Transverse colon (tissue), 4 donors: Measurements from ENCODE around the gene AIMP1. TPM values are rescaled to one million over a fixed set of nuclear protein-coding genes. Genes with fewer than 3 reads are reported as not detected.

ENCODE experiments used
- DNase-seq: peaks from one replicate; pipeline ENCODE4 v3.0.0-alpha.2; 2019
- H3K27ac ChIP-seq, 4 donors: fragments of 200-600 bp; sonication (generic); 2 replicates each; pipeline ENCODE4 v1.5.1; 2016 to 2018; ENCODE audit warnings: inconsistent platforms in 4 of 4
- H3K27me3 ChIP-seq: fragments of 200-600 bp; sonication (generic); 2 replicates; pipeline ENCODE4 v1.5.1; 2017; ENCODE audit warnings: inconsistent platforms
- H3K36me3 ChIP-seq, 4 donors: fragments of 200-600 bp; sonication (generic); 2 replicates each; pipeline ENCODE4 v1.5.1; 2017 to 2019; ENCODE audit warnings: inconsistent platforms in 4 of 4
- H3K4me1 ChIP-seq, 4 donors: fragments of 200-600 bp; sonication (generic); 2 replicates each; pipeline ENCODE4 v1.5.1; 2017 to 2020; ENCODE audit warnings: inconsistent platforms in 4 of 4
- H3K4me3 ChIP-seq, 4 donors: fragments of 200-600 bp; sonication (generic); 1 replicate in 1 of 4; 2 replicates in 3 of 4; pipeline versions ENCODE4 v1.5.1 to v1.6.1; 2017 to 2019; ENCODE audit warnings: inconsistent platforms in 4 of 4
- H3K9me3 ChIP-seq, 2 donors: fragments of 200-600 bp; sonication (generic); 2 replicates each; pipeline ENCODE4 v1.5.1; 2017 to 2019; ENCODE audit warnings: inconsistent platforms in 2 of 2
- EP300 ChIP-seq: sonication (generic); formaldehyde crosslinking; IDR thresholded peaks from one replicate; pipeline ENCODE4 v1.6.1; 2017; ENCODE audit warnings: antibody characterized with exemption, low read depth
- POLR2A ChIP-seq: fragments of 450-650 bp; IDR thresholded peaks from one replicate; pipeline ENCODE4 v1.6.1; 2016; ENCODE audit warnings: antibody characterized with exemption, mild to moderate bottlenecking, moderate library complexity
- POLR2AphosphoS5 ChIP-seq, 3 donors: sonication (generic); formaldehyde crosslinking; IDR thresholded peaks; one replicate each; pipeline ENCODE4 v1.6.1; 2016; ENCODE audit warnings: antibody characterized with exemption in 3 of 3
- WGBS, 2 donors: methylation state at CpG; one replicate each; pipeline ENCODE4 v1.1.5; 2018; ENCODE audit warnings: low coverage in 1 of 2; 5-methylcytosine and 5-hydroxymethylcytosine counted together
- in situ Hi-C, 4 donors: fragments of 200-750 bp; cut with MboI; loops; one replicate each; pipeline versions ENCODE4 v1.15.0 to v1.15.1; 2017; ENCODE audit warnings: low sequenced_read_pairs in 3 of 4, low pct_ligation_motif_present in 1 of 4, low pct_unique_long_range_greater_than_20kb in 1 of 4
- intact Hi-C: fragments of 100-400 bp; cut with DNase I; formaldehyde crosslinking; loops from one replicate; pipeline ENCODE4 v1.15.1; 2023; ENCODE audit warnings: low total_unique reads
- total RNA-seq, 4 donors: library from RNA; depleted of rRNA; stranded (reverse); fragments of >200 nt; gene quantifications; one replicate each; pipeline ENCODE4 v1.1.0, GENCODE V29; 2016
- TF ChIP-seq, protein P1 (sequence below), 5 experiments: fragments of 200-600 bp in 3 of 5; fragments of 450-650 bp in 2 of 5; sonication (generic) in 3 of 5; IDR thresholded peaks; 1 replicate in 2 of 5; 2 replicates in 3 of 5; pipeline ENCODE4 v1.5.1; 2016 to 2017; ENCODE audit warnings: antibody characterized with exemption in 5 of 5, inconsistent platforms in 3 of 5, mild to moderate bottlenecking in 2 of 5, moderate library complexity in 1 of 5

AIMP1 gene
- total RNA-seq, 4 donors from 2014 or later, result 4.9 to 24.1 (median 15.1) TPM

DNA sequence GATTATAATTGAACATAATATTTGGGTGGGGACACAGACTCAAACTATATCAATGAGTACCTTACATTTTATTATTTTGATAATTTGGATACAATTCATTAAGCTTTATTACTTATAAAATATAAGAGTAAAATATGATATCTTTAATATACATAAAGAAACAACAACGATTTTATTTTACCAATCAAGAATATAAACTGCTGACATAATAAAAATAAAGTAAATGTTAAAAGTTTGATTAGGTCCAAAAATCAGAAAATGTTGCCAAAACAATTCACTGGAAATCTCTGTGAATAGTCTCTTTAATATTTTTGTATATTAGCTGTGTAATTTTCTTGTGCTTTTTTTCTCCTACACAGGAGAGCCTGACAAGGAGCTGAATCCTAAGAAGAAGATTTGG lies 30.8 kb downstream of the AIMP1 start:
- peaks cover 0 to 24% (median 6%) of the 10 kb centered on the region in 4 donors for H3K36me3 ChIP-seq

DNA sequence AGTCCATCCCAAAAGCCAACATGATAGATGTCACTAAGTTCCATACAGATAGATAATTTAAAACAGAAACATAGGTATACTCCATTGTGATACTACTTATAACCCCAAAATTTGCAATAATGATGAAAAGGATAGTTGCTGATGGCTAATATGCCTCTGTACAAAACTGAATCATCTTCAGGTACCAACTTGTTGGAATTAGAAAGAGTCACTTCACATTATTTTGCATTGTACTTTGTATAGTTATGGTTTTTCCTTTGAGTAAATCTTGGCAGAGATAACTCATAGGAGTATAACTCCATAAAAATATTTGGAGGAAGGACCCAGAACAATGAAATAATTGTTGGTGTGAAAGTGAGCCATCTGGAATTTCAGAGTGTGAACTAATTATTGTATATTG lies 34.7 kb downstream of the AIMP1 start:
- H3K9me3 ChIP-seq, result no peaks in the 10 kb centered on the region
- peaks cover 0 to 24% (median 6%) of the 10 kb centered on the region in 4 donors for H3K36me3 ChIP-seq
- H3K4me1 ChIP-seq, result no peaks in the 10 kb centered on the region
- no peaks in the 10 kb centered on the region for H3K27me3 ChIP-seq
- DNase-seq, result no peak
- in situ Hi-C loops (loop anchor here in 2 of 4 donors (25.0 kb wide), 2 partner anchors 461 to 536 kb away; no protein-coding TSS in a partner anchor), intact Hi-C loops (no loop called here)
- TF ChIP-seq POLR2A, result no peak
- TF ChIP-seq, protein P1, sequence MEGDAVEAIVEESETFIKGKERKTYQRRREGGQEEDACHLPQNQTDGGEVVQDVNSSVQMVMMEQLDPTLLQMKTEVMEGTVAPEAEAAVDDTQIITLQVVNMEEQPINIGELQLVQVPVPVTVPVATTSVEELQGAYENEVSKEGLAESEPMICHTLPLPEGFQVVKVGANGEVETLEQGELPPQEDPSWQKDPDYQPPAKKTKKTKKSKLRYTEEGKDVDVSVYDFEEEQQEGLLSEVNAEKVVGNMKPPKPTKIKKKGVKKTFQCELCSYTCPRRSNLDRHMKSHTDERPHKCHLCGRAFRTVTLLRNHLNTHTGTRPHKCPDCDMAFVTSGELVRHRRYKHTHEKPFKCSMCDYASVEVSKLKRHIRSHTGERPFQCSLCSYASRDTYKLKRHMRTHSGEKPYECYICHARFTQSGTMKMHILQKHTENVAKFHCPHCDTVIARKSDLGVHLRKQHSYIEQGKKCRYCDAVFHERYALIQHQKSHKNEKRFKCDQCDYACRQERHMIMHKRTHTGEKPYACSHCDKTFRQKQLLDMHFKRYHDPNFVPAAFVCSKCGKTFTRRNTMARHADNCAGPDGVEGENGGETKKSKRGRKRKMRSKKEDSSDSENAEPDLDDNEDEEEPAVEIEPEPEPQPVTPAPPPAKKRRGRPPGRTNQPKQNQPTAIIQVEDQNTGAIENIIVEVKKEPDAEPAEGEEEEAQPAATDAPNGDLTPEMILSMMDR (IDR thresholded peaks at IDR 0.05), result no peak
- no peak for TF ChIP-seq POLR2AphosphoS5 (IDR thresholded peaks at IDR 0.05)
- TF ChIP-seq EP300, result no peak
- no peak overlapping the region for H3K27ac ChIP-seq
- H3K4me3 ChIP-seq, result no peak overlapping the region

More for the DNA sequence above, 30.8 kb downstream of the AIMP1 start:
- 83 to 91% methylated on average over 1 of the region's 1 CpG for WGBS, 2 donors
- no peak for DNase-seq
- TF ChIP-seq, protein P1 (IDR thresholded peaks at IDR 0.05), result no peak
- no peak overlapping the region for H3K27ac ChIP-seq
- H3K4me3 ChIP-seq, result no peak overlapping the region
- no peaks in the 10 kb centered on the region for H3K9me3 ChIP-seq
- H3K27me3 ChIP-seq, result no peaks in the 10 kb centered on the region
- in situ Hi-C loops, result no loop called here
- intact Hi-C loops, result no loop called here
- peaks cover 0 to 1% (median 0%) of the 10 kb centered on the region in 4 donors for H3K4me1 ChIP-seq

DNA sequence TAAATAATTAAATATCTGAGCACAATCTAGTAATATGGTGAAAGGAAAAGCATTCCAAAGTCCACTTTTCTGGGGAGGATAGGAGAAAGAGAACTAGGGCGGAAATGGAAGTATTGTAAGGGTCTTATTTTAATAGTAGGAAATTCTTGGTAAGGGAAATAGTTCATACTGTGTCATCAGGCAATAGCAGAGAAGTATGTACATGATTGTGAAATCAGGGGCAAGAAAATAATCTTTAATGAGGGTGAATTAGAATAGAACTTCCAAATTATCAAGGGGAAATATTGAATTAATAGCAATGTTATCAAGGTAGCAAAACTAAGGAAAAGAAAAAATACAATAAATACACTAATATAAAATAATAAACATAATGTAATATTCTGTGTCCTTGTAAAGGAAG lies 37.4 kb downstream of the AIMP1 start:
- WGBS, 2 donors, result 92 to 93% methylated on average over 1 of the region's 1 CpG
- H3K36me3 ChIP-seq, result peaks cover 0 to 15% (median 0%) of the 10 kb centered on the region in 4 donors
- intact Hi-C loops (no loop called here), in situ Hi-C loops (loop anchor here in 2 of 4 donors (25.0 kb wide), 2 partner anchors 459 to 534 kb away; no protein-coding TSS in a partner anchor)
- H3K27ac ChIP-seq, result no peak overlapping the region
- no peak for DNase-seq
- H3K9me3 ChIP-seq, result no peaks in the 10 kb centered on the region
- H3K4me1 ChIP-seq, result no peaks in the 10 kb centered on the region
- H3K27me3 ChIP-seq, result no peaks in the 10 kb centered on the region
- TF ChIP-seq, protein P1 (IDR thresholded peaks at IDR 0.05), result no peak
- TF ChIP-seq POLR2AphosphoS5 (IDR thresholded peaks at IDR 0.05), result no peak
- no peak overlapping the region for H3K4me3 ChIP-seq

DNA sequence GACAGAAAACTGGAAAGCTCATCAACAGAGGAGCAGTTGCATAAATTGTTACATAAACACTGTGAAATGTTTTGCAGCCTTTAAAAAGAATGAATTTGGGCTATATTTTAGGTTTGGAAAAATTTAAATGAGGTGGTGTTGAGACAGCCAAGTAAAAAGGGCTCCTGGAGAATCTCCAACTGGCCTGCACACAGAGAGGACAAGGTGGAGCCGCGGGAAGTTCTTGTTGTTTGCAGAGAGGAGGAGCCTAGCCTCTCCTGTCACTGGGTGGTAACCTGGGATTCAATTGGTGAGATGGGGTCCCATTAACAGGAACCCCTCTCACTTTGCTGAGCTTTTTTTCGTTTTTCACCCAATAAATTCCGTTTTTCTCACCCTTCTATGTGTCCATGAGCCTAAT lies 38.8 kb downstream of the AIMP1 start:
- H3K9me3 ChIP-seq, result no peaks in the 10 kb centered on the region
- H3K4me1 ChIP-seq, result no peaks in the 10 kb centered on the region
- intact Hi-C loops (no loop called here), in situ Hi-C loops (loop anchor here in 2 of 4 donors (25.0 kb wide), 2 partner anchors 457 to 532 kb away; no protein-coding TSS in a partner anchor)
- peaks cover 0 to 13% (median 0%) of the 10 kb centered on the region in 4 donors for H3K36me3 ChIP-seq
- TF ChIP-seq POLR2AphosphoS5 (IDR thresholded peaks at IDR 0.05), result no peak
- TF ChIP-seq, protein P1 (IDR thresholded peaks at IDR 0.05), result no peak
- no peak for TF ChIP-seq POLR2A
- no peak for TF ChIP-seq EP300
- DNase-seq, result no peak
- H3K27ac ChIP-seq, result no peak overlapping the region
- no peaks in the 10 kb centered on the region for H3K27me3 ChIP-seq
- no peak overlapping the region for H3K4me3 ChIP-seq
- WGBS, 2 donors, result 38 to 62% methylated on average over 4 of the region's 4 CpGs
